DMS53 treated with DMSO at 0.1 percent for 48 hours (cell line): Measurements from ENCODE around the gene SFXN3.

Experiments
- DNase-seq: peaks from one replicate; lab custom pipeline; 2025; ENCODE audit not compliant: unreplicated experiment; lab: John Stamatoyannopoulos, UW

The SFXN3 gene

GRCh38 chr10:101071885-101072433, 40.9 kb downstream of the SFXN3 start:
- no peak for DNase-seq

- no peak for DNase-seq
These were observed 41.9 kb downstream of the SFXN3 start for GRCh38 chr10:101072923-101073322.

- DNase-seq: no peak
These were observed 42.6 kb downstream of the SFXN3 start for GRCh38 chr10:101073631-101074030.

- no peak for DNase-seq
These were observed 44.7 kb downstream of the SFXN3 start for GRCh38 chr10:101075775-101076174.

GRCh38 chr10:101076630-101077029, 45.6 kb downstream of the SFXN3 start:
- no peak for DNase-seq

GRCh38 chr10:101079874-101080273, 48.8 kb downstream of the SFXN3 start:
- no peak for DNase-seq

- DNase-seq: no peak
These were observed 50.2 kb downstream of the SFXN3 start for GRCh38 chr10:101080933-101081931.

GRCh38 chr10:101085846-101086245, 54.8 kb downstream of the SFXN3 start:
- DNase-seq: no peak

- DNase-seq: no peak
These were observed 56.3 kb downstream of the SFXN3 start for GRCh38 chr10:101087376-101087775.

GRCh38 chr10:101087965-101088364, 56.9 kb downstream of the SFXN3 start:
- DNase-seq: no peak

- DNase-seq: no peak
These were observed 58.7 kb downstream of the SFXN3 start for GRCh38 chr10:101089520-101090299.

GRCh38 chr10:101090597-101090996, 59.6 kb downstream of the SFXN3 start:
- DNase-seq: no peak
